Measurements from ENCODE around the gene APBB2.

DNA sequence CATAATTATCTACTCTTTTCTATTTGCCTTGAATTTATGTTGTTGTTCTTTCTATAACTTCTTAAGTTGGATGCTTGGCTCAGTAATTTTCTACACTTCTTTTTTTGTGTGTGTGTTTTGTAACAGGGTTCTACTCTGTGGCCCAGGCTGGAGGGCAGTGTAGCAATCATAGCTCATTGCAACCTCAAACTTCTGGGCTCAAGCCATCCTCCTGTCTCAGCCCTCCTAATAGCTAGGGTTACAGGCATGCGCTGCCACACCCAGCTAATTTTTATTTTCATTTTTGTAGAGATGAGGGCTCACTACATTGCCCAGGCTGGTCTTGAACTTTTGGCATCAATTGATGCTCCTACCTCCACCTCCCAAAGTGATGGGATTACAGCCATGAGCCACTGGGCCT, 21.7 kb upstream of the APBB2 start:
- no peak for TF ChIP-seq CTCF (IDR thresholded peaks at IDR 0.05)
- no peak for TF ChIP-seq POLR2A (IDR thresholded peaks at IDR 0.05)
